ENCODE results near the gene PHACTR1.

Gene PHACTR1

GRCh38 chr6:13079096-13079723, 362.6 kb downstream of the PHACTR1 start:
- FAIRE-seq = no peak

GRCh38 chr6:13080462-13081188, 364.1 kb downstream of the PHACTR1 start:
- FAIRE-seq = no peak

- no peak for FAIRE-seq
Observed at GRCh38 chr6:13081189-13081563, 364.6 kb downstream of the PHACTR1 start.

- FAIRE-seq = no peak
Observed at GRCh38 chr6:13089296-13089994, 372.9 kb downstream of the PHACTR1 start.

- no peak for FAIRE-seq
Observed at GRCh38 chr6:13091192-13091591, 374.6 kb downstream of the PHACTR1 start.

- FAIRE-seq = no peak
Observed at GRCh38 chr6:13094781-13095425, 378.3 kb downstream of the PHACTR1 start.

- no peak for FAIRE-seq
Observed at GRCh38 chr6:13096084-13096483, 379.5 kb downstream of the PHACTR1 start.

- FAIRE-seq = no peak
Observed at GRCh38 chr6:13097454-13097853, 380.9 kb downstream of the PHACTR1 start.

GRCh38 chr6:13098006-13098405, 381.4 kb downstream of the PHACTR1 start:
- FAIRE-seq = no peak

- no peak for FAIRE-seq
Observed at GRCh38 chr6:13098793-13099570, 382.4 kb downstream of the PHACTR1 start.

GRCh38 chr6:13099771-13100170, 383.2 kb downstream of the PHACTR1 start:
- no peak for FAIRE-seq

- no peak for FAIRE-seq
Observed at GRCh38 chr6:13101409-13101808, 384.8 kb downstream of the PHACTR1 start.

GRCh38 chr6:13101985-13102384, 385.4 kb downstream of the PHACTR1 start:
- no peak for FAIRE-seq

GRCh38 chr6:13103169-13103568, 386.6 kb downstream of the PHACTR1 start:
- FAIRE-seq = no peak

- FAIRE-seq = no peak
Observed at GRCh38 chr6:13105139-13105538, 388.6 kb downstream of the PHACTR1 start.

- FAIRE-seq = no peak
Observed at GRCh38 chr6:13112921-13113320, 396.4 kb downstream of the PHACTR1 start.

- no peak for FAIRE-seq
Observed at GRCh38 chr6:13113376-13113775, 396.8 kb downstream of the PHACTR1 start.

GRCh38 chr6:13113981-13114593, 397.5 kb downstream of the PHACTR1 start:
- FAIRE-seq = no peak

- FAIRE-seq = no peak
Observed at GRCh38 chr6:13116155-13116554, 399.6 kb downstream of the PHACTR1 start.

GRCh38 chr6:13117570-13117969, 401.0 kb downstream of the PHACTR1 start:
- FAIRE-seq = no peak

GRCh38 chr6:13119549-13119948, 403.0 kb downstream of the PHACTR1 start:
- no peak for FAIRE-seq

Measured in islet of Langerhans (tissue), 1 donor.